Liver (tissue), 3 donors: ENCODE measurements around the gene LRCH4.

Experiments used
- CTCF ChIP-seq: fragments of 150-350 bp; IDR thresholded peaks from 2 replicates; pipeline ENCODE4 v1.5.1; 2017; ENCODE audit warnings: improper control_type of control experiment, low read depth, low read length; ENCODE audit not compliant: missing input control
- FOXA1 ChIP-seq: IDR thresholded peaks from 2 replicates; pipeline ENCODE4 v1.6.1; 2016; ENCODE audit warnings: antibody characterized with exemption
- GABPA ChIP-seq, 2 donors: IDR thresholded peaks in 1 of 2; conservative IDR thresholded peaks in 1 of 2; 2 replicates each; pipeline ENCODE4 v1.6.1; 2016; ENCODE audit warnings: antibody characterized with exemption in 2 of 2, mild to moderate bottlenecking in 1 of 2, moderate library complexity in 1 of 2
- HNF4A ChIP-seq, 2 donors: conservative IDR thresholded peaks; 2 replicates each; pipeline ENCODE4 v1.6.1; 2016; ENCODE audit warnings: antibody characterized with exemption in 2 of 2, mild to moderate bottlenecking in 2 of 2
- MAX ChIP-seq: IDR thresholded peaks from 2 replicates; pipeline ENCODE4 v1.6.1; 2016; ENCODE audit warnings: antibody characterized with exemption
- RAD21 ChIP-seq, 2 donors: IDR thresholded peaks; 2 replicates each; pipeline ENCODE4 v1.6.1; 2016; ENCODE audit warnings: antibody characterized with exemption in 2 of 2, mild to moderate bottlenecking in 2 of 2
- RXRA ChIP-seq, 2 donors: IDR thresholded peaks; 2 replicates each; pipeline ENCODE4 v1.6.1; 2017 to 2018; ENCODE audit warnings: antibody characterized with exemption in 2 of 2, mild to moderate bottlenecking in 1 of 2
- SP1 ChIP-seq: IDR thresholded peaks from 2 replicates; pipeline ENCODE4 v1.6.1; 2018; ENCODE audit warnings: antibody characterized with exemption, mild to moderate bottlenecking
- TAF1 ChIP-seq: conservative IDR thresholded peaks from 2 replicates; pipeline ENCODE4 v1.6.1; 2016; ENCODE audit warnings: antibody characterized with exemption, mild to moderate bottlenecking
- YY1 ChIP-seq: IDR thresholded peaks from 2 replicates; pipeline ENCODE4 v1.6.1; 2016; ENCODE audit warnings: antibody characterized with exemption, mild to moderate bottlenecking
- TF ChIP-seq, protein P1 (sequence below): IDR thresholded peaks from 2 replicates; pipeline ENCODE4 v1.6.1; 2016; ENCODE audit warnings: antibody characterized with exemption
- donor health status: healthy.
- donor health status: healthy.

DNA sequence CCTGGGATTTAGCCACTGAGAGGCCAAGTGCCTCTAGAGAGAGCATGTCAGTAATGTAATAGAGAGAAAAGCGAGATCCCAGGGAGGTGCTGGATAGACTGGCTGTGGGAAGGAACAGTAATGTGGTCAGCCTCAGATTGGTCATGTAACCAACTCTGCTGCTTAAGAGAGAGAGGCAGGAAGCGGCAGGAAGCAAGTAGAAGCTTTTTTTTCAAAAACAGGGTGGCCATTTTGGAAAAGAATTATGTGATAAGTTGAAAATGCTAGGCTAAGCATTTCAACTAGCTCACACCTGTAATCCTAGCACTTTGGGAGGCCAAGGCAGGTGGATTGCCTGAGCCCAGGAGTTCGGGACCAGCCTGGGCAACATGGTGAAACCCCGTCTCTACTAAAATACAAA, 12.5 kb upstream of the LRCH4 start:
- TF ChIP-seq MAX (no peak), CTCF (no peak), RAD21 (IDR thresholded peaks at IDR 0.05) (no peak), GABPA (IDR thresholded peaks at IDR 0.05 in 1 of 2, conservative IDR thresholded peaks at IDR 0.05 in 1 of 2) (no peak), RXRA (IDR thresholded peaks at IDR 0.05) (no peak), SP1 (no peak), TAF1 (no peak), FOXA1 (no peak), HNF4A (conservative IDR thresholded peaks at IDR 0.05) (no peak), YY1 (no peak)
- TF ChIP-seq, protein P1, sequence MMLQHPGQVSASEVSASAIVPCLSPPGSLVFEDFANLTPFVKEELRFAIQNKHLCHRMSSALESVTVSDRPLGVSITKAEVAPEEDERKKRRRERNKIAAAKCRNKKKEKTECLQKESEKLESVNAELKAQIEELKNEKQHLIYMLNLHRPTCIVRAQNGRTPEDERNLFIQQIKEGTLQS = no peak
